Stomach (tissue), 4 donors: ENCODE results near the gene KIF18B.

ENCODE experiments used
- EP300 ChIP-seq: sonication (generic); formaldehyde crosslinking; IDR thresholded peaks from one replicate; pipeline ENCODE4 v1.6.1; 2017; ENCODE audit warnings: antibody characterized with exemption
- POLR2A ChIP-seq, 4 donors: fragments of 450-650 bp; IDR thresholded peaks; one replicate each; pipeline ENCODE4 v1.6.1; 2016; ENCODE audit warnings: antibody characterized with exemption in 4 of 4, control low read depth in 2 of 4, mild to moderate bottlenecking in 1 of 4, moderate library complexity in 1 of 4
- POLR2AphosphoS5 ChIP-seq, 3 donors: sonication (generic); formaldehyde crosslinking; IDR thresholded peaks; one replicate each; pipeline ENCODE4 v1.6.1; 2016; ENCODE audit warnings: antibody characterized with exemption in 3 of 3
- TF ChIP-seq, protein P1 (sequence below), 7 experiments: fragments of 450-650 bp in 4 of 7; fragments of 200-600 bp in 3 of 7; sonication (generic) in 3 of 7; IDR thresholded peaks; one replicate each; pipeline ENCODE4 v1.5.1; 2016 to 2019; ENCODE audit warnings: antibody characterized with exemption in 7 of 7, control low read depth in 2 of 7, mild to moderate bottlenecking in 1 of 7

DNA sequence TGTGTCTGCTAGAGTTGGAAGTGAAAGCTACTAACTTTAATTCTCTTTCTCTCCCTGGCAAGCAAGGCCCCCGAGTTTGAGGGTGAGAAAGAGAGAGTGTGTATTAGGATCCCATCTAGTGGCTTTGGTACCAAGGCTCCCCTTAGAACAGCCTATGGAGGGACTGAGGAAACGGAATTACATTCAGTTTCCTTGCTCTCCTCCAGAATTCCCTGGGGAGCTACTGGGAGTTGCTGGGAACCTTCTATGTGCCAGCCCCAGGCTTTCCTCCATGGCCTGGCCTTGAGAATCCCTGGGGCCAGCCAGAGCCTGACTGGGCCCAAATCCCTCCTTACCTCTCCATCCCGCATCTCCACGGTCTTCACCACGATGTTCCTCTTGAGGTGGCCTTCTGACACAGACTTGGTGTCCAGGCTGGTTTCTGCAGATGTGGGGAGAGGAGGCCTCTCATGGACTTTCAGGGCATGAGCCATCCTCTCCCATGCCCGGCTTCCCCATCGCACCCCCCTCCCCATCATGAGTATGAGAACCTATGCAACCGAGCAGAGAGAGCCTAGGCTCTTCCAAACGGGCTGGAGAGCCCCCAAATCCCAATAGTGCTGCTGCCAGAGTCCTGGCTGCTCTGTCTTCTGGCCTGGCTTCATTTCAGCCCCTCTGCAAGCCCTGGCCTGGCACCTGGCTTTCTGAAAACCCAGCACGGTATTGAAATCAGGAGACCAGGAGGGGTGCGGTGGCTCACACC, 39.7 kb downstream of the KIF18B start:
- TF ChIP-seq, protein P1, sequence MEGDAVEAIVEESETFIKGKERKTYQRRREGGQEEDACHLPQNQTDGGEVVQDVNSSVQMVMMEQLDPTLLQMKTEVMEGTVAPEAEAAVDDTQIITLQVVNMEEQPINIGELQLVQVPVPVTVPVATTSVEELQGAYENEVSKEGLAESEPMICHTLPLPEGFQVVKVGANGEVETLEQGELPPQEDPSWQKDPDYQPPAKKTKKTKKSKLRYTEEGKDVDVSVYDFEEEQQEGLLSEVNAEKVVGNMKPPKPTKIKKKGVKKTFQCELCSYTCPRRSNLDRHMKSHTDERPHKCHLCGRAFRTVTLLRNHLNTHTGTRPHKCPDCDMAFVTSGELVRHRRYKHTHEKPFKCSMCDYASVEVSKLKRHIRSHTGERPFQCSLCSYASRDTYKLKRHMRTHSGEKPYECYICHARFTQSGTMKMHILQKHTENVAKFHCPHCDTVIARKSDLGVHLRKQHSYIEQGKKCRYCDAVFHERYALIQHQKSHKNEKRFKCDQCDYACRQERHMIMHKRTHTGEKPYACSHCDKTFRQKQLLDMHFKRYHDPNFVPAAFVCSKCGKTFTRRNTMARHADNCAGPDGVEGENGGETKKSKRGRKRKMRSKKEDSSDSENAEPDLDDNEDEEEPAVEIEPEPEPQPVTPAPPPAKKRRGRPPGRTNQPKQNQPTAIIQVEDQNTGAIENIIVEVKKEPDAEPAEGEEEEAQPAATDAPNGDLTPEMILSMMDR (IDR thresholded peaks at IDR 0.05), result no peak
- no peak for TF ChIP-seq EP300
- no peak for TF ChIP-seq POLR2AphosphoS5 (IDR thresholded peaks at IDR 0.05)
- TF ChIP-seq POLR2A (IDR thresholded peaks at IDR 0.05), result no peak
